Stimulated activated CD8-positive, alpha-beta memory T cell treated with anti-CD3 and anti-CD28 coated beads, Interleukin-12 subunit alpha, Interleukin-12 subunit beta, amount 100 ng/mL, for 4 hours (primary cell): ENCODE data around the gene SLC22A23.
"Not testable (repeated sequence)": the region's sequence is repeated elsewhere in the genome, so short reads cannot be mapped to it uniquely, and the experiment has no call there.

ENCODE experiments used
- DNase-seq: peaks from one replicate; pipeline ENCODE4 v3.0.0-alpha.2; 2020; ENCODE audit warnings: low read depth

The SLC22A23 gene

GRCh38 chr6:3384241-3385143 is 72.4 kb downstream of the SLC22A23 start:
- no peak for DNase-seq

- DNase-seq, result no peak
Observed at GRCh38 chr6:3383525-3383924, 73.3 kb downstream of the SLC22A23 start.

GRCh38 chr6:3382326-3383279 is 74.2 kb downstream of the SLC22A23 start:
- no peak for DNase-seq

GRCh38 chr6:3381233-3381921 is 75.5 kb downstream of the SLC22A23 start:
- DNase-seq, result no peak

- no peak for DNase-seq
Observed at GRCh38 chr6:3380344-3381232, 76.3 kb downstream of the SLC22A23 start.

GRCh38 chr6:3379482-3380060 is 77.3 kb downstream of the SLC22A23 start:
- no peak for DNase-seq

- DNase-seq, result not testable (repeated sequence)
Observed at GRCh38 chr6:3378808-3379207, 78.0 kb downstream of the SLC22A23 start.

- not testable (repeated sequence) for DNase-seq
Observed at GRCh38 chr6:3378398-3378782, 78.5 kb downstream of the SLC22A23 start.

- no peak for DNase-seq
Observed at GRCh38 chr6:3377536-3378397, 79.1 kb downstream of the SLC22A23 start.

- no peak for DNase-seq
Observed at GRCh38 chr6:3376893-3377535, 79.8 kb downstream of the SLC22A23 start.

GRCh38 chr6:3376064-3376463 is 80.8 kb downstream of the SLC22A23 start:
- DNase-seq, result no peak

- no peak for DNase-seq
Observed at GRCh38 chr6:3373597-3374203, 83.2 kb downstream of the SLC22A23 start.

GRCh38 chr6:3372912-3373554 is 83.8 kb downstream of the SLC22A23 start:
- no peak for DNase-seq

GRCh38 chr6:3372184-3372846 is 84.5 kb downstream of the SLC22A23 start:
- no peak for DNase-seq

- DNase-seq, result no peak
Observed at GRCh38 chr6:3371222-3371949, 85.5 kb downstream of the SLC22A23 start.

- no peak for DNase-seq
Observed at GRCh38 chr6:3370361-3371221, 86.3 kb downstream of the SLC22A23 start.
